Skeletal muscle satellite cell (primary cell): ENCODE data around the gene ZNF782.
"Not testable (repeated sequence)": the region's sequence is repeated elsewhere in the genome, so short reads cannot be mapped to it uniquely, and the experiment has no call there.

Experiments
- H3K27me3 ChIP-seq: 2 replicates; pipeline ENCODE4 v1.7.0; 2013; ENCODE audit warnings: low read length; ENCODE audit not compliant: control insufficient read depth, insufficient read depth
- H3K36me3 ChIP-seq: 2 replicates; pipeline ENCODE4 v1.7.0; 2013; ENCODE audit warnings: mild to moderate bottlenecking, control low read depth, low read length; ENCODE audit not compliant: insufficient read depth
- H3K4me1 ChIP-seq: 2 replicates; pipeline ENCODE4 v1.7.0; 2013; ENCODE audit warnings: low read length; ENCODE audit not compliant: control insufficient read depth, insufficient read depth
- H3K4me2 ChIP-seq: 2 replicates; pipeline ENCODE4 v1.7.0; 2013; ENCODE audit warnings: mild to moderate bottlenecking, low read length
- H3K4me3 ChIP-seq: 2 replicates; pipeline ENCODE4 v1.7.0; 2013; ENCODE audit warnings: low read length
- H3K9ac ChIP-seq: 2 replicates; pipeline ENCODE4 v1.7.0; 2013; ENCODE audit warnings: mild to moderate bottlenecking, low read depth, low read length, moderate library complexity
- H3K9me3 ChIP-seq: replicated peaks from 2 replicates; pipeline ENCODE4 v1.7.0; 2013; ENCODE audit warnings: mild to moderate bottlenecking, control low read depth, low read length

Gene ZNF782

DNA sequence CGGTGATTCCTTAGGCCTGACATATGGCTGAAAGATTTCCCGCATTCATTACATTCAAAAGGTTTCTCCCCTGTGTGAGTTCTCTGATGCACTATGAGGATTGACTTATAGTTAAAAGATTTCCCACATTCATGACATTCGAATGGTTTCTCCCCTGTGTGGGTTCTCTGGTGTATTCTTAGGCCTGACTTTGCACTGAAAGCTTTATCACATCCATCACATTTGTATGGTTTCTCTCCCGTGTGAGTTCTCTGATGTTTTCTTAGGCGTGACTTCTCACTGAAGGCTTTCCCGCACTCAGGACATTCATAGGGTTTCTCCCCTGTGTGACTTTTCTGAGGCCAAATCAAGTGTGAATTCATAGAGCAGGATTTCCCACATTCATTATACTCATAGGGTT lies 35.8 kb downstream of the ZNF782 start:
- Histone ChIP-seq H3K4me1 (no peaks in the 10 kb centered on the region), H3K27me3 (no peaks in the 10 kb centered on the region), H3K4me2 (no peak overlapping the region), H3K9me3 (peaks cover 46% of the 10 kb centered on the region), H3K4me3 (no peak overlapping the region), H3K9ac (no peak overlapping the region), H3K36me3 (peaks cover 36% of the 10 kb centered on the region)

DNA sequence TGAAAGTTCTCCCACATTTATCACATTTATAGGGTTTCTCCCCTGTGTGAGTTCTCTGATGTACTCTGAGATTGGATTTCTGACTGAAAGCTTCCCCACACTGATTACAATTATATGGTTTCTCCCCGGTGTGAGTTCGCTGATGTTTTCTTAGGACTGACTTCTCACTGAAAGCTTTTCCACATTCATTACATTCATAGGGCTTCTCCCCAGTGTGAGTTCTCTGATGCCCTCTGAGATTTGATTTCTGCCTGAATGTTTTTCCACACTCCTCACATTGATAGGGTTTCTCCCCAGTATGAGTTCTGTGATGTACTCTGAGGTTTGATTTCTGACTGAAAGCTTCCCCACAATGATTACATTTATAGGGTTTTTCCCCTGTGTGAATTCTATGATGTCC lies 36.3 kb downstream of the ZNF782 start:
- H3K9me3 ChIP-seq, result peaks cover 47% of the 10 kb centered on the region

DNA sequence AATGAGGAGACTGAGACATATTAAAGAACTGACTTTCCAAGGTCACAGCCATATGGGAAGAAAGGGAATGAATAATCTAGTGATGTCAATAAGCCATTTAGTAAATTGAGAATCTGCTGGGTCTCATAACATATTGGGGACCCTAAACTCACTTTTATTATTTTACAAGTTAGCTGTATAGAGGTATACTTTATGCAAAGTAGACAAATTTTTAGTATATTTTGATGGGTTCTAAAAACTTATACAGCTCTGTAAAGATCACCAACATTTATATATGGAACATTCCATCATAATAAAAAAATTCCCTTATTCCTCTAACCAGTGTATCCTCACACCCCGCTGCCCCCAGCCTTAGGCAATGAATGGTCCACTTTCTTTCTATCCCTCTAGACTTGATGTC lies 40.7 kb downstream of the ZNF782 start:
- no peak overlapping the region for H3K4me3 ChIP-seq
- H3K9me3 ChIP-seq, result peaks cover 52% of the 10 kb centered on the region
- H3K4me1 ChIP-seq, result no peaks in the 10 kb centered on the region
- H3K36me3 ChIP-seq, result peaks cover 6% of the 10 kb centered on the region
- no peak overlapping the region for H3K9ac ChIP-seq
- no peak overlapping the region for H3K4me2 ChIP-seq
- H3K27me3 ChIP-seq, result no peaks in the 10 kb centered on the region

More for the DNA sequence above, 36.3 kb downstream of the ZNF782 start:
- Histone ChIP-seq H3K4me3 (no peak overlapping the region), H3K27me3 (no peaks in the 10 kb centered on the region), H3K36me3 (peaks cover 30% of the 10 kb centered on the region), H3K4me1 (no peaks in the 10 kb centered on the region), H3K9ac (no peak overlapping the region), H3K4me2 (no peak overlapping the region)

DNA sequence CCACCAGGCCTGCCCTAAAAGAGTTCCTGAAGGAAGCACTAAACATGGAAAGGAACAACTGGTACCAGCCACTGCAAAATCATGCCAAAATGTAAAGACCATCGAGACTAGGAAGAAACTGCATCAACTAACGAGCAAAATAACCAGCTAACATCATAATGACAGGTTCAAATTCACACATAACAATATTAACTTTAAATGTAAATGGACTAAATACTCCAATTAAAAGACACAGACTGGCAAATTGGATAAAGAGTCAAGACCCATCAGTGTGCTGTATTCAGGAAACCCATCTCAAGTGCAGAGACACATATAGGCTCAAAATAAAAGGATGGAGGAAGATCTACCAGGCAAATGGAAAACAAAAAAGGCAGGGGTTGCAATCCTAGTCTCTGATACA lies 55.4 kb downstream of the ZNF782 start:
- H3K4me1 ChIP-seq, H3K4me2 ChIP-seq, H3K9ac ChIP-seq, H3K27me3 ChIP-seq, H3K4me3 ChIP-seq: not testable (repeated sequence)
- peaks cover 27% of the 10 kb centered on the region for H3K9me3 ChIP-seq
- peaks cover 12% of the 10 kb centered on the region for H3K36me3 ChIP-seq

DNA sequence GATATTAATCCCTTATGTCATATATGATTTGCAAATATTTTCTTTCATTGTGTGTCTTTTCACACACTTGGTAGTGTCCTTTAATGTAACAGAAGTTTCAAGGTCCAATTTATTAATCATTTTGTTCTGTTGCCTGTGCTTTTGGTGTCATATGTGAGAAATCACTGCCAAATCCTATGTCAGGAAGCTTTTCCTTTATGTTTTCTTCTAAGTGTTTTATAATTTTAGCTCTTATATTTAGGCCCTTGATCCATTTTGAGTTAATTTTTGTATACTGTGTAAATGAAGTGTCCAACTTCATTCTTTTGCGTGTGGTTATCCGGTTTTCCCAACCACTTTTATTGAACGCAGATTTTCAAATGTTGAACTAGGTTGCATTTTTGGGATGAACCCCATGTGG lies 70.3 kb downstream of the ZNF782 start:
- no peaks in the 10 kb centered on the region for H3K27me3 ChIP-seq
- no peaks in the 10 kb centered on the region for H3K9me3 ChIP-seq
- H3K36me3 ChIP-seq, result no peaks in the 10 kb centered on the region
- no peaks in the 10 kb centered on the region for H3K4me1 ChIP-seq
- H3K4me2 ChIP-seq, result no peak overlapping the region
- H3K9ac ChIP-seq, result no peak overlapping the region
- no peak overlapping the region for H3K4me3 ChIP-seq

DNA sequence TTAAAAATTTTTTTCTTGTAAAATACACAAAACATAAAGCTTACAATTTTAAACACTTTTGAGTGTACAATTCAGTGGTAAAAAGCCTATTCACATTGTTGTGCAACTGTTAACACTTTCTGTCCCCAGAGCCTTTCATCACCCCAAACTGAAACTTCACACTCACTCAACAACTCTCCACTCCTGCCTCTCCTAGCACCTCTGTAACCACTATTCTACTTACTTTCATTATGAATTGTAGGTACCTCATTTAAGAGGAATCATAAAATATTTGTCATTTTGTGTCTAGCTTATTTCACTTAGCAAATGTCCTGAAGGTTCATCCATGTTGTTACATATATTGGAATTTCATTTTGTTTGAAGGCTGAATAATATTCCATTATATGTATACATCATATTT lies 72.1 kb downstream of the ZNF782 start:
- no peaks in the 10 kb centered on the region for H3K9me3 ChIP-seq
- H3K36me3 ChIP-seq, result no peaks in the 10 kb centered on the region
- H3K4me1 ChIP-seq, result peaks cover under 1% of the 10 kb centered on the region
- no peak overlapping the region for H3K4me2 ChIP-seq
- H3K4me3 ChIP-seq, result no peak overlapping the region
- no peaks in the 10 kb centered on the region for H3K27me3 ChIP-seq
- no peak overlapping the region for H3K9ac ChIP-seq

DNA sequence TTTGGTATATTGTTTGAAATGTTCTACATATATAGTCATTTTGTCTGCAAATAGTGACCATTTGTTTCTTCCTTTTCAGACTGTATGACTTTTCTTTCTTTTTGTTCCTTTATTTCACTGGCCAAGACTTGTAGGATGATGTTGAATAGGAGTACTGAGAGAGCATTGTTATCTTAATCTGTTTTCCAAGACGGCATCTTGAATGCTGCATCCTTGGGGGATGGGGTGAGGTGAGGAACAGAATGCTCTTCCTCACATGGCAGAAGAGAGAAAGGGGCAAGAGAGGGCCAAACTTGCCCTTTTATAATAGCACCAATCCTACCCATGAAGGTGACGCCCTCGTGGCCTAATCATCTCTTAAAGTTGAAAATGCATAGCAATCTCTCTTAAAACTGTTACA lies 72.8 kb downstream of the ZNF782 start:
- no peak overlapping the region for H3K9ac ChIP-seq
- H3K4me2 ChIP-seq, result no peak overlapping the region
- H3K4me3 ChIP-seq, result no peak overlapping the region
- H3K9me3 ChIP-seq, result no peaks in the 10 kb centered on the region
- no peaks in the 10 kb centered on the region for H3K36me3 ChIP-seq
- H3K4me1 ChIP-seq, result peaks cover 3% of the 10 kb centered on the region
- H3K27me3 ChIP-seq, result no peaks in the 10 kb centered on the region

DNA sequence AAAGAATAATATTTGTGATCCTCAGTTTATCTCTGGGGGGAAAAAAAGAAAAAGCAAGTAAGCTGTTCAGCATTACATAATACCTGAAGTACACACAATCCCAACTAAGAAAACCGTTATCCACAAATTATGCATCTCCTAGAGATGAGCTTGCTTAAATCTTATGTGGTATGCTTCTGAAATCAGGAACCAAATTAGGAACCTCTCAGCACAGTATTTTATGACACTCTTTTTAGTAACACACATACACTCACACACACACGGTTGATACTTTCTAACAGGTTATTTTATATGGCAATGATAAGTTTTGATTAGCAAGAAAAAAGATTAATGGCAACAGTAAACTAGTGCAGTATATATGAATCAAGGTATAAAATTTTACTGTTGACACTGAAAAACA lies 75.2 kb downstream of the ZNF782 start:
- Histone ChIP-seq H3K9me3 (no peaks in the 10 kb centered on the region), H3K4me3 (no peak overlapping the region), H3K4me1 (peaks cover 3% of the 10 kb centered on the region), H3K4me2 (peak overlapping the region; percentile 86), H3K36me3 (peaks cover 22% of the 10 kb centered on the region), H3K27me3 (no peaks in the 10 kb centered on the region), H3K9ac (no peak overlapping the region)

DNA sequence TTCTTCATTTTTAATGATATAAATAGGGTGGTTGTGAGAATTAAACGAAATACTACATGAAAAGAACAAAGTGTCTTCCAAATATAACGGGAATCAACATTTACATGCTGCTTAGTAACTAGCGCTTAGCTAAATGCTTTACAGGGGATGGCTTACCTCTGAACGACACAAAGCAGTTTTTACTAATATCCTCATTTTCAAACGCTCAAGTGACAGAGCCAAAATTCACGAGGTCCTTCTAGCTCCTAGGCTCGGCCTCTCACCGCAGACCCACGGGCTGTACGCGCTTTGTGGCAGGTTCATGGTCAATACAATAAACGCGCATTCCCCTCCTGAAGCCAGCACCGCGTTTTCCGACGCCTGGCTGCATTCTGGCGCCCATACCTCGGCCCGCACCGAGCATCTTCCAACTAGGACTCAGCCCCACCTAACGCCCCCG lies 76.9 kb downstream of the ZNF782 start:
- H3K4me1 ChIP-seq, result peaks cover 3% of the 10 kb centered on the region
- peak overlapping the region; percentile 86 for H3K4me3 ChIP-seq
- peak overlapping the region; percentile 81 for H3K9ac ChIP-seq
- peaks cover 35% of the 10 kb centered on the region for H3K36me3 ChIP-seq
- H3K9me3 ChIP-seq, result no peaks in the 10 kb centered on the region
- H3K27me3 ChIP-seq, result no peaks in the 10 kb centered on the region
- H3K4me2 ChIP-seq, result peak overlapping the region; percentile 86

DNA sequence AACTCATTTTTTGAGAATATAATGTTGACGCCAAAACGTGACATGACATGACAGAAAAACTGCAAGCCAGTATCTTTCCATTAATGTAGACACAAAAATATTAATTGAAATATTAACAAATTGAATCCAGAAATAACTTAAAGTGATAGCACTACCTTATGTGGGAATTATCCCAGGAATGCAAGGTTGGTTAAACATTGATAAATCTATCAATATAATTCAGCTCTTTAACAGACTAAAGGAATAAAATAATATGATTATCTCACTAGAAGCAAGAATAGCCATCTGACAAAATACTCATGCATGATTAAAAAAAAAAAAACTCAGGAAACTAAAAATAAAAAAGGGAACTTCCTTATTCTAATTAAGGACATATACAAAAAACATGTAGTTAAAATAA lies 83.2 kb downstream of the ZNF782 start:
- H3K9ac ChIP-seq, result no peak overlapping the region
- no peak overlapping the region for H3K4me3 ChIP-seq
- peaks cover 78% of the 10 kb centered on the region for H3K36me3 ChIP-seq
- no peak overlapping the region for H3K4me2 ChIP-seq
- no peaks in the 10 kb centered on the region for H3K4me1 ChIP-seq
- peaks cover 11% of the 10 kb centered on the region for H3K9me3 ChIP-seq
- no peaks in the 10 kb centered on the region for H3K27me3 ChIP-seq

DNA sequence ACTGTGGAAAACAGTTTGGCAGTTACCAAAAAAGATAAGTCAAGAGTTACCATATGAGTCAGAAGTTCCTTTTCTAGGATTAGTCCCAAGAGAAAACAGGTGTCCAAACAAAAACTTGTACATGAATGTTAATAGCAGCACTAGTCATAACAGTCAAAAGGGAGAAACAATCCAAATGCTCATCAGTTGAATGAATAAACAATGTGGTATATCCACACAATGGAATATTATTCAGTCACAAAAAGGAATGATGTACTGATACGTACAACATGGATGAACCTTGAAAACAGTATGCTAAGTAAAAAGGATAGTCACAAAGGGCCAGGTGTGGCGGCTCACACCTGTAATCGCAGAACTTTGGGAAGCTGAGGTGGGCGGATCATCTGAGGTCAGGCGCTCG lies 84.3 kb downstream of the ZNF782 start:
- no peaks in the 10 kb centered on the region for H3K4me1 ChIP-seq
- no peak overlapping the region for H3K4me3 ChIP-seq
- H3K36me3 ChIP-seq, result peaks cover 76% of the 10 kb centered on the region
- no peak overlapping the region for H3K4me2 ChIP-seq
- H3K9ac ChIP-seq, result no peak overlapping the region
- H3K9me3 ChIP-seq, result peaks cover 14% of the 10 kb centered on the region
- H3K27me3 ChIP-seq, result no peaks in the 10 kb centered on the region
